ENCODE results near the gene HOXB4. TPM values are rescaled to one million over a fixed set of nuclear protein-coding genes. Genes with fewer than 3 reads are reported as not detected.

HOXB4 gene
- total RNA-seq, 4 donors from 2014 or later: 1.8 to 6.6 (median 5.1) TPM

GRCh38 chr17:48620461-48621139 lies 42.5 kb upstream of the HOXB4 start:
- H3K4me1 ChIP-seq: peaks cover 0 to 57% (median 5%) of the 10 kb centered on the region in 4 donors
- TF ChIP-seq CTCF (IDR thresholded peaks at IDR 0.05): no peak
- TF ChIP-seq POLR2A (IDR thresholded peaks at IDR 0.05): no peak
- H3K9me3 ChIP-seq: no peaks in the 10 kb centered on the region
- DNase-seq: peak in 1 of 3 donors; percentile 49
- peaks cover 0 to 26% of the 10 kb centered on the region in 2 donors for H3K27me3 ChIP-seq
- no peak overlapping the region for H3K4me3 ChIP-seq
- no peaks in the 10 kb centered on the region for H3K36me3 ChIP-seq
- peak overlapping the region in 3 of 4 donors; percentile 9 to 59 (median 34) for H3K27ac ChIP-seq

GRCh38 chr17:48619826-48620449 lies 41.8 kb upstream of the HOXB4 start:
- peaks cover 0 to 24% of the 10 kb centered on the region in 2 donors for H3K27me3 ChIP-seq
- no peak for DNase-seq
- no peak for TF ChIP-seq POLR2A (IDR thresholded peaks at IDR 0.05)
- H3K4me3 ChIP-seq: no peak overlapping the region
- H3K36me3 ChIP-seq: no peaks in the 10 kb centered on the region
- peaks cover 0 to 50% (median 2%) of the 10 kb centered on the region in 4 donors for H3K4me1 ChIP-seq
- H3K27ac ChIP-seq: peak overlapping the region in 3 of 4 donors; percentile 9 to 59 (median 22)
- no peaks in the 10 kb centered on the region for H3K9me3 ChIP-seq

- Histone ChIP-seq H3K4me3 (peak overlapping the region in 2 of 4 donors; percentile 40 to 65), H3K36me3 (no peaks in the 10 kb centered on the region), H3K9me3 (no peaks in the 10 kb centered on the region), H3K27ac (peak overlapping the region in 2 of 4 donors; percentile 34 to 92), H3K27me3 (peaks cover 0 to 19% of the 10 kb centered on the region in 2 donors), H3K4me1 (peaks cover 0 to 43% (median 5%) of the 10 kb centered on the region in 4 donors)
- DNase-seq: peak; percentile 77 to 96 (median 94)
- TF ChIP-seq CTCF (IDR thresholded peaks at IDR 0.05): peak; percentile 87 to 99 (median 97)
- peak in 1 of 2 donors; percentile 13 for TF ChIP-seq POLR2A (IDR thresholded peaks at IDR 0.05)
Observed at GRCh38 chr17:48618256-48618896, 40.2 kb upstream of the HOXB4 start.

GRCh38 chr17:48617471-48618255 lies 39.5 kb upstream of the HOXB4 start:
- TF ChIP-seq CTCF (IDR thresholded peaks at IDR 0.05) (no peak), POLR2A (IDR thresholded peaks at IDR 0.05) (no peak)
- Histone ChIP-seq H3K27me3 (peaks cover 0 to 19% of the 10 kb centered on the region in 2 donors), H3K27ac (peak overlapping the region in 2 of 4 donors; percentile 34 to 92), H3K4me1 (peaks cover 0 to 43% (median 9%) of the 10 kb centered on the region in 4 donors), H3K36me3 (no peaks in the 10 kb centered on the region), H3K4me3 (peak overlapping the region in 2 of 4 donors; percentile 40 to 65), H3K9me3 (no peaks in the 10 kb centered on the region)
- no peak for DNase-seq

GRCh38 chr17:48616717-48617470 lies 38.7 kb upstream of the HOXB4 start:
- H3K4me3 ChIP-seq: peak overlapping the region in 1 of 4 donors; percentile 65
- TF ChIP-seq POLR2A (IDR thresholded peaks at IDR 0.05) (no peak), CTCF (IDR thresholded peaks at IDR 0.05) (no peak)
- DNase-seq: no peak
- H3K36me3 ChIP-seq: no peaks in the 10 kb centered on the region
- peak overlapping the region in 2 of 4 donors; percentile 34 to 92 for H3K27ac ChIP-seq
- H3K9me3 ChIP-seq: no peaks in the 10 kb centered on the region
- H3K27me3 ChIP-seq: peaks cover 0 to 19% of the 10 kb centered on the region in 2 donors
- H3K4me1 ChIP-seq: peaks cover 0 to 46% (median 13%) of the 10 kb centered on the region in 4 donors

Data from Peyer's patch (tissue), 4 donors.